GM21528 (cell line): ENCODE measurements around the gene SLC30A1.

Experiments
- ATAC-seq: cut with Tn5 transposase; IDR thresholded peaks from one replicate; pipeline ENCODE4 v1.9.1; 2021; ENCODE audit warnings: mild to moderate bottlenecking, moderate library complexity; ENCODE audit not compliant: unreplicated experiment, low FRiP score

The SLC30A1 gene

GRCh38 chr1:211527888-211528287 is 51.1 kb downstream of the SLC30A1 start:
- no peak for ATAC-seq

GRCh38 chr1:211527006-211527405 is 52.0 kb downstream of the SLC30A1 start:
- ATAC-seq, result peak; percentile 72

- no peak for ATAC-seq
These were observed 52.9 kb downstream of the SLC30A1 start for GRCh38 chr1:211526101-211526500.

- ATAC-seq, result no peak
These were observed 53.8 kb downstream of the SLC30A1 start for GRCh38 chr1:211525101-211525676.

- no peak for ATAC-seq
These were observed 54.4 kb downstream of the SLC30A1 start for GRCh38 chr1:211524521-211524920.

- ATAC-seq, result no peak
These were observed 56.2 kb downstream of the SLC30A1 start for GRCh38 chr1:211522804-211523203.
